Fibroblast of mammary gland (primary cell): ENCODE data around the gene PUM1.
"Not testable (repeated sequence)": the region's sequence is repeated elsewhere in the genome, so short reads cannot be mapped to it uniquely, and the experiment has no call there.

Experiments used
- DNase-seq: peaks from one replicate; pipeline ENCODE4 v3.0.0-alpha.2; 2010; ENCODE audit warnings: low read depth
- H3K4me3 ChIP-seq: 2 replicates; pipeline ENCODE4 v1.5.1; 2011; ENCODE audit warnings: low read depth, mild to moderate bottlenecking, low read length, moderate library complexity; ENCODE audit not compliant: control insufficient read depth
- CTCF ChIP-seq: conservative IDR thresholded peaks from 2 replicates; pipeline ENCODE4 v1.5.1; 2011; ENCODE audit warnings: low read depth, low read length, inconsistent platforms; ENCODE audit not compliant: control insufficient read depth, insufficient read depth

Gene PUM1

GRCh38 chr1:31102501-31102950 lies 37.0 kb upstream of the PUM1 start:
- DNase-seq, result peak; percentile 73
- H3K4me3 ChIP-seq, result no peak overlapping the region
- TF ChIP-seq CTCF, result no peak

GRCh38 chr1:31101147-31101502 lies 35.6 kb upstream of the PUM1 start:
- no peak for TF ChIP-seq CTCF
- no peak overlapping the region for H3K4me3 ChIP-seq
- peak; percentile 49 for DNase-seq

- no peak for TF ChIP-seq CTCF
- no peak overlapping the region for H3K4me3 ChIP-seq
- DNase-seq, result no peak
Measured at GRCh38 chr1:31099293-31100032, 33.9 kb upstream of the PUM1 start.

- DNase-seq, result no peak
- no peak overlapping the region for H3K4me3 ChIP-seq
- TF ChIP-seq CTCF, result no peak
Measured at GRCh38 chr1:31095985-31096384, 30.5 kb upstream of the PUM1 start.

- TF ChIP-seq CTCF, result no peak
- DNase-seq, result peak; percentile 67
- no peak overlapping the region for H3K4me3 ChIP-seq
Measured at GRCh38 chr1:31095298-31095981, 29.9 kb upstream of the PUM1 start.

- DNase-seq, result not testable (repeated sequence)
Measured at GRCh38 chr1:31088081-31088480, 22.6 kb upstream of the PUM1 start.

GRCh38 chr1:31084782-31085569 lies 19.5 kb upstream of the PUM1 start:
- no peak for TF ChIP-seq CTCF
- DNase-seq, result no peak
- no peak overlapping the region for H3K4me3 ChIP-seq

More at GRCh38 chr1:31088081-31088480, 22.6 kb upstream of the PUM1 start:
- H3K4me3 ChIP-seq, result not testable (repeated sequence)
